ENCODE results near the gene RNF223. TPM values are rescaled to one million over a fixed set of nuclear protein-coding genes. Genes with fewer than 3 reads are reported as not detected.
"Not testable (repeated sequence)": the region's sequence is repeated elsewhere in the genome, so short reads cannot be mapped to it uniquely, and the experiment has no call there.

RNF223 gene
- total RNA-seq, 1 donor = not detected

DNA sequence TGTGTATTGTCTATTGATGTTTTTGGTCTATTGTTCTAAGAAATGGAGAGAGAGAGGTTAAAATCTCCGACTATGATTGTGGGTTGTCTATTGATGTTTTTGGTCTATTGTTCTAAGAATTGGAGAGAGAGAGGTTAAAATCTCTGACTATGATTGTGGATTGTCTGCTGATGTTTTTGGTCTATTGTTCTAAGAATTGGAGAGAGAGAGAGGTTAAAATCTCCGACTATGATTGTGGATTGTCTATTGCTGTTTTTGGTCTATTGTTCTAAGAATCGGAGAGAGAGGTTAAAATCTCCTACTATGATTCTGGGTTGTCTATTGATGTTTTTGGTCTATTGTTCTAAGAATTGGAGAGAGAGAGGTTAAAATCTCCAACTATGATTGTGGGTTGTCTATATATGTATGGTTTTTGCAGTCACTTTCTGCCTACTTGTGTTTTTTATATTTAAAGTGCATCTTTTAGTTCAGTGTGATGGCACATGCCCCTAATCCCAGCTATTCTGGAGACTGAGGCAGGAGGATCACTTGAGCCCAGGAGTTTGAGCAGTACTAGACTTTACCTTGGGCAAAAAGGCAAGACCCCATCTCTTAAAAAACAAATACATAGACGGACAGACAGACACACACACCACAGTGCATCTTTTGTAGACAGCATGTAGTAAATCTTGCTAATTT is 25.5 kb upstream of the RNF223 start:
- DNase-seq (ENCODE audit: insufficient read length, low spot score, missing footprints) = no peak
- peaks cover 9% of the 10 kb centered on the region for H4K20me1 ChIP-seq (ENCODE audit: insufficient read depth, low read length)
- H3K4me2 ChIP-seq (ENCODE audit: insufficient read depth, low read length) = no peak overlapping the region
- H2AFZ ChIP-seq (ENCODE audit: low read length) = no peak overlapping the region
- no peaks in the 10 kb centered on the region for H3K4me1 ChIP-seq (ENCODE audit: insufficient read depth, low read length)
- H3K79me2 ChIP-seq (ENCODE audit: insufficient read depth, low read length) = no peaks in the 10 kb centered on the region
- no peak overlapping the region for H3K4me3 ChIP-seq (ENCODE audit: insufficient read depth, low read length)
- H3K27me3 ChIP-seq (ENCODE audit: insufficient read depth, low read length) = no peaks in the 10 kb centered on the region
- no peak overlapping the region for H3K27ac ChIP-seq (ENCODE audit: low read depth, low read length)
- H3K36me3 ChIP-seq (ENCODE audit: insufficient read depth, low read length) = no peaks in the 10 kb centered on the region
- H3K9me3 ChIP-seq (ENCODE audit: low read depth, low read length) = no peaks in the 10 kb centered on the region
- TF ChIP-seq, protein P1, sequence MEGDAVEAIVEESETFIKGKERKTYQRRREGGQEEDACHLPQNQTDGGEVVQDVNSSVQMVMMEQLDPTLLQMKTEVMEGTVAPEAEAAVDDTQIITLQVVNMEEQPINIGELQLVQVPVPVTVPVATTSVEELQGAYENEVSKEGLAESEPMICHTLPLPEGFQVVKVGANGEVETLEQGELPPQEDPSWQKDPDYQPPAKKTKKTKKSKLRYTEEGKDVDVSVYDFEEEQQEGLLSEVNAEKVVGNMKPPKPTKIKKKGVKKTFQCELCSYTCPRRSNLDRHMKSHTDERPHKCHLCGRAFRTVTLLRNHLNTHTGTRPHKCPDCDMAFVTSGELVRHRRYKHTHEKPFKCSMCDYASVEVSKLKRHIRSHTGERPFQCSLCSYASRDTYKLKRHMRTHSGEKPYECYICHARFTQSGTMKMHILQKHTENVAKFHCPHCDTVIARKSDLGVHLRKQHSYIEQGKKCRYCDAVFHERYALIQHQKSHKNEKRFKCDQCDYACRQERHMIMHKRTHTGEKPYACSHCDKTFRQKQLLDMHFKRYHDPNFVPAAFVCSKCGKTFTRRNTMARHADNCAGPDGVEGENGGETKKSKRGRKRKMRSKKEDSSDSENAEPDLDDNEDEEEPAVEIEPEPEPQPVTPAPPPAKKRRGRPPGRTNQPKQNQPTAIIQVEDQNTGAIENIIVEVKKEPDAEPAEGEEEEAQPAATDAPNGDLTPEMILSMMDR (IDR thresholded peaks at IDR 0.05; ENCODE audit: extremely low read depth, low read depth, low read length) = no peak

DNA sequence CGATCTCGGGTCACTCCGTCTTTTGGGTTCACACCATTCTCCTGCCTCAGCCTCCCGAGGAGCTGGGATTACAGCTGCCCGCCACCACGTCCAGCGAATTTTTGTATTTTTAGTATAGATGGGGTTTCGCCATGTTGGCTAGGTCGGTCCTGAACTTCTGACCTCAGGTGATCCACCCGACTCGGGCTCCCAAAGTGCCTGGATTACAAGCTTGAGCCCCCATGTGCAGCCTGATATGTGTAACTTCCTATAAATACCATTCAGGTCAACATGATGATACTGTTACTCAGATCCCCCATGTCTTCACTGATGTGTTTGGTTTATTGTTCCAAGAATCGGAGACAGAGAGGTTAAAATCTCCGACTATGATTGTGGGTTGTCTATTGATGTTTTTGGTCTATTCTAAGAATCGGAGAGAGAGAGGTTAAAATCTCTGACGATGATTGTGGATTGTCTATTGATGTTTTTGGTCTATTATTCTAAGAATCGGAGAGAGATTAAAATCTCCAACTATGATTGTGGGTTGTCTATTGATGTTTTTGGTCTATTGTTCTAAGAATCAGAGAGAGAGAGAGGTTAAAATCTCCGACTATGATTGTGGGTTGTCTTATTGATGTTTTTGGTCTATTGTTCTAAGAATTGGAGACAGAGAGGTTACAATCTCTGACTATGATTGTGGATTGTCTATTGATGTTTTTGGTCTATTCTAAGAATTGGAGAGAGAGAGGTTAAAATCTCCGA is 24.7 kb upstream of the RNF223 start:
- H3K79me2 ChIP-seq (ENCODE audit: insufficient read depth, low read length) = no peaks in the 10 kb centered on the region
- peaks cover 5% of the 10 kb centered on the region for H4K20me1 ChIP-seq (ENCODE audit: insufficient read depth, low read length)
- H3K4me1 ChIP-seq (ENCODE audit: insufficient read depth, low read length) = no peaks in the 10 kb centered on the region
- H3K4me3 ChIP-seq (ENCODE audit: insufficient read depth, low read length) = no peak overlapping the region
- H3K36me3 ChIP-seq (ENCODE audit: insufficient read depth, low read length) = no peaks in the 10 kb centered on the region
- no peak overlapping the region for H3K27ac ChIP-seq (ENCODE audit: low read depth, low read length)
- H3K4me2 ChIP-seq (ENCODE audit: insufficient read depth, low read length) = no peak overlapping the region
- H2AFZ ChIP-seq (ENCODE audit: low read length) = no peak overlapping the region
- no peaks in the 10 kb centered on the region for H3K27me3 ChIP-seq (ENCODE audit: insufficient read depth, low read length)
- H3K9me3 ChIP-seq (ENCODE audit: low read depth, low read length) = no peaks in the 10 kb centered on the region
- TF ChIP-seq, protein P1 (IDR thresholded peaks at IDR 0.05; ENCODE audit: extremely low read depth, low read depth, low read length) = no peak
- no peak for DNase-seq (ENCODE audit: insufficient read length, low spot score, missing footprints)

DNA sequence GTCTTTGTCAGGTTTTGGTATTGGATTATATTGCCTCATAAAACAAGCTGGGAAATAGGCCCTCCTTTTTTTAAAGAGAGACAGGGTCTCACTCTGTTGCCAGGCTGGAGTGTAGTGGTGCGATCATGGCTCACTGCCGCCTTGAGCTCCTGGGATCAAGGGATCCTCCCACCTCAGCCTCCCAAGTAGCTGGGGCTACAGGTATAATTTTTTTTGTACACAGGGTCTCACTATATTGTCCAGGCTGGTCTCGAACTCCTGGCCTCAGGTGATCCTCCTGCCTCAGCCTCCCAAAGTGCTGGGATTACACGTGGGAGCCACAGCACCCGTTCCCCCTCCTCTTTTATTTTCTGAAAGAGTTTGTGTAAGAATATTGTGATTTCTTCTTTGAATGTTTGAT is 22.0 kb upstream of the RNF223 start:
- not testable (repeated sequence) for H4K20me1 ChIP-seq (ENCODE audit: insufficient read depth, low read length); H3K36me3 ChIP-seq (ENCODE audit: insufficient read depth, low read length); H2AFZ ChIP-seq (ENCODE audit: low read length); H3K4me1 ChIP-seq (ENCODE audit: insufficient read depth, low read length); H3K27me3 ChIP-seq (ENCODE audit: insufficient read depth, low read length); H3K27ac ChIP-seq (ENCODE audit: low read depth, low read length); H3K4me3 ChIP-seq (ENCODE audit: insufficient read depth, low read length); H3K9me3 ChIP-seq (ENCODE audit: low read depth, low read length); DNase-seq (ENCODE audit: insufficient read length, low spot score, missing footprints); H3K79me2 ChIP-seq (ENCODE audit: insufficient read depth, low read length); H3K4me2 ChIP-seq (ENCODE audit: insufficient read depth, low read length)

DNA sequence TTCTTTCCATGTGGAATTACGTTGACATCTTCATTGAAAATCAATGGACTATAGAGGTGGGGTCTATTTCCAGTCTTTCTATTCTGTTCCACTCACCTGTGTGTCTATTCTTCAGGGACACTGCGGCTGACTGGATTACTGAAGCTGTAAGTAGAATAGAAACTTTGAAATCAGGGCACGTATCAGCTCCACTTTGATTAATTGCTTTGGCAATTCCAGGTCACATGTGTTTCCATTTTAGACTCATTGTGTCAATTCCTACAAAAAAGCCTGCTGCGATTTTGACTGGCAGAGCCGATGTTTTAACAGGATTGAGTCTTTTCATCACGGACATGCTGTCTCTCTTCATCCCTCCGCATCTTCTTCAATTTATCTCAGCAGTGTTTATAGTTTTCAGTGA is 20.9 kb upstream of the RNF223 start:
- Histone ChIP-seq H3K79me2 (ENCODE audit: insufficient read depth, low read length) (no peaks in the 10 kb centered on the region), H3K27ac (ENCODE audit: low read depth, low read length) (no peak overlapping the region), H3K4me3 (ENCODE audit: insufficient read depth, low read length) (no peak overlapping the region), H3K4me2 (ENCODE audit: insufficient read depth, low read length) (no peak overlapping the region), H3K36me3 (ENCODE audit: insufficient read depth, low read length) (no peaks in the 10 kb centered on the region), H4K20me1 (ENCODE audit: insufficient read depth, low read length) (peaks cover 2% of the 10 kb centered on the region), H3K4me1 (ENCODE audit: insufficient read depth, low read length) (no peaks in the 10 kb centered on the region), H3K27me3 (ENCODE audit: insufficient read depth, low read length) (no peaks in the 10 kb centered on the region), H3K9me3 (ENCODE audit: low read depth, low read length) (no peaks in the 10 kb centered on the region), H2AFZ (ENCODE audit: low read length) (no peak overlapping the region)
- no peak for DNase-seq (ENCODE audit: insufficient read length, low spot score, missing footprints)
- TF ChIP-seq, protein P1 (IDR thresholded peaks at IDR 0.05; ENCODE audit: extremely low read depth, low read depth, low read length) = no peak
